ENCODE data around the gene NUP160. TPM values are rescaled to one million over a fixed set of nuclear protein-coding genes. Genes with fewer than 3 reads are reported as not detected.

The NUP160 gene
- total RNA-seq, 1 experiment from 2014 or later, result 53.8 TPM

- Histone ChIP-seq H3K36me3 (ENCODE audit: control insufficient read depth in 1 of 2, insufficient read depth in 2 of 2, low read length in 2 of 2) (no peaks in the 10 kb centered on the region), H3K9ac (ENCODE audit: low read length) (no peak overlapping the region), H3K9me3 (ENCODE audit: control insufficient read depth in 1 of 2, insufficient read depth in 1 of 2, low read depth in 1 of 2, low read length in 2 of 2) (no peaks in the 10 kb centered on the region), H3K4me1 (ENCODE audit: control insufficient read depth in 1 of 2, insufficient read depth in 2 of 2, low read length in 2 of 2) (peaks cover 2 to 10% of the 10 kb centered on the region in 2 experiments; a peak in 3 of 4 replicates), H3K79me2 (ENCODE audit: insufficient read depth, low read length) (no peaks in the 10 kb centered on the region), H3K4me2 (ENCODE audit: low read length) (no peak overlapping the region), H3K27ac (ENCODE audit: low read depth, low read length) (no peak overlapping the region), H3K9me2 (ENCODE audit: insufficient read depth) (no peaks in the 10 kb centered on the region), H3K4me3 (replicated peaks in 1 of 2; ENCODE audit: low read depth in 1 of 2, low read length in 2 of 2) (no peak overlapping the region), H4K20me1 (ENCODE audit: insufficient read depth) (no peaks in the 10 kb centered on the region), H3K27me3 (ENCODE audit: insufficient read depth, low read length) (no peaks in the 10 kb centered on the region), H2AFZ (ENCODE audit: low read depth, low read length, poor library complexity, severe bottlenecking) (no peak overlapping the region)
- intact Hi-C loops (cut with micrococcal nuclease), result no loop called here
- no peak for TF ChIP-seq SRF (IDR thresholded peaks at IDR 0.05; ENCODE audit: low read depth)
- TF ChIP-seq RAD21 (IDR thresholded peaks at IDR 0.05; ENCODE audit: low read depth), result no peak
- TF ChIP-seq CTCF (IDR thresholded peaks at IDR 0.05 in 2 of 3, conservative IDR thresholded peaks at IDR 0.05 in 1 of 3; ENCODE audit: borderline replicate concordance in 1 of 3, insufficient read depth in 1 of 3, low read depth in 2 of 3, low read length in 2 of 3), result no peak
- no peak for TF ChIP-seq CBX3 (IDR thresholded peaks at IDR 0.05; ENCODE audit: low read depth)
- no peak for TF ChIP-seq POLR2A (IDR thresholded peaks at IDR 0.05; ENCODE audit: borderline replicate concordance, extremely low read depth, insufficient read depth, insufficient read length)
- no peak for TF ChIP-seq ELF1 (IDR thresholded peaks at IDR 0.05; ENCODE audit: borderline replicate concordance, low read depth)
- TF ChIP-seq TCF7L2 (IDR thresholded peaks at IDR 0.05; ENCODE audit: borderline replicate concordance, extremely low read depth, insufficient read depth, insufficient read length), result no peak
- ChIA-PET CTCF (no interaction called here), POLR2A (no interaction called here), RAD21 (ENCODE audit: low non-redundant PET in 1 of 2, low total read pairs in 2 of 2, uncharacterized antibody in 2 of 2, unreplicated experiment in 2 of 2) (no interaction called here)
- BruUV-seq (replicated peaks), result no TSS peak
- no peak for DNase-seq (ENCODE audit: low read depth, low spot score)
- ATAC-seq, result no peak
Observed at GRCh38 chr11:47857485-47857884, 9.3 kb upstream of the NUP160 start.

DNA sequence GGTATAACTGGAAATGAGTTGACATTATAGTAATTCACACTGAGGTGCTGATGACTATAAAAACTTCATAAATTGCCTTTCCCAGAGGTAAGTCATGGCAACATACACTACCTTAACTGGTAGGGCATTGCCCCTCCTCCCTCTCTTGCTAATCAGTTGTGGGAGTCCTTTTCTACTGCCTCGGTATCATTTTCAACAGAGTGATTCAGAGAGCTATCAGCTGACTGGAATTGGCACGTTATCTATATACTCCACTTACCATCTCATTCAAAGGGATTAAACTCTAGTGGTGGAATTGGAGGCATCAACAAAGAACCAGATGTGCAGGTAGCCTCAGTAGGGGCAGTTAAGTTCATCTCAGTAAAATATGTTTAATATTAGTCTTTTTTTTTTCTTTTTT is 8.0 kb upstream of the NUP160 start:
- RAD21 ChIA-PET (ENCODE audit: low non-redundant PET in 1 of 2, low total read pairs in 2 of 2, uncharacterized antibody in 2 of 2, unreplicated experiment in 2 of 2), result interaction anchor here in 1 of 2 experiments (0.6 kb wide), 1 partner anchor 248 kb away, joined by 6 read pairs; no protein-coding TSS in a partner anchor
- no TSS peak for BruUV-seq (replicated peaks)

More for the DNA sequence above, 8.0 kb upstream of the NUP160 start:
- no peaks in the 10 kb centered on the region for H4K20me1 ChIP-seq (ENCODE audit: insufficient read depth)
- H3K9me2 ChIP-seq (ENCODE audit: insufficient read depth), result no peaks in the 10 kb centered on the region
- DNase-seq (ENCODE audit: low read depth, low spot score) (no peak), ATAC-seq (no peak)
- H3K4me1 ChIP-seq (ENCODE audit: control insufficient read depth in 1 of 2, insufficient read depth in 2 of 2, low read length in 2 of 2), result peaks cover 2 to 10% of the 10 kb centered on the region in 2 experiments; a peak in 3 of 4 replicates
- H3K79me2 ChIP-seq (ENCODE audit: insufficient read depth, low read length), result no peaks in the 10 kb centered on the region
- TF ChIP-seq EZH2 (IDR thresholded peaks at IDR 0.05) (no peak), EZH2phosphoT487 (IDR thresholded peaks at IDR 0.05; ENCODE audit: borderline replicate concordance) (no peak)
- TF ChIP-seq, protein P1, sequence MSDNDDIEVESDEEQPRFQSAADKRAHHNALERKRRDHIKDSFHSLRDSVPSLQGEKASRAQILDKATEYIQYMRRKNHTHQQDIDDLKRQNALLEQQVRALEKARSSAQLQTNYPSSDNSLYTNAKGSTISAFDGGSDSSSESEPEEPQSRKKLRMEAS (IDR thresholded peaks at IDR 0.05), result no peak
- H2AFZ ChIP-seq (ENCODE audit: low read depth, low read length, poor library complexity, severe bottlenecking), result no peak overlapping the region
- H3K4me2 ChIP-seq (ENCODE audit: low read length), result no peak overlapping the region
- no peak overlapping the region for H3K9ac ChIP-seq (ENCODE audit: low read length)
- intact Hi-C loops (cut with micrococcal nuclease), result no loop called here
- H3K27me3 ChIP-seq (ENCODE audit: insufficient read depth, low read length), result no peaks in the 10 kb centered on the region
- no peaks in the 10 kb centered on the region for H3K36me3 ChIP-seq (ENCODE audit: control insufficient read depth in 1 of 2, insufficient read depth in 2 of 2, low read length in 2 of 2)
- no peaks in the 10 kb centered on the region for H3K9me3 ChIP-seq (ENCODE audit: control insufficient read depth in 1 of 2, insufficient read depth in 1 of 2, low read depth in 1 of 2, low read length in 2 of 2)
- H3K4me3 ChIP-seq (replicated peaks in 1 of 2; ENCODE audit: low read depth in 1 of 2, low read length in 2 of 2), result no peak overlapping the region
- no peak overlapping the region for H3K27ac ChIP-seq (ENCODE audit: low read depth, low read length)
- CTCF ChIA-PET, result no interaction called here
- POLR2A ChIA-PET, result no interaction called here
